Neural crest cell (in vitro differentiated cells): ENCODE measurements around the gene ITGBL1. TPM values are rescaled to one million over a fixed set of nuclear protein-coding genes. Genes with fewer than 3 reads are reported as not detected.
A peak's percentile ranks its signal among the peaks of the same experiment; 100 is the strongest.

ENCODE experiments used
- DNase-seq: peaks from one replicate; pipeline ENCODE4 v3.0.0; 2021; ENCODE audit warnings: low read depth, mixed read lengths, low spot score
- H3K27ac Mint-ChIP-seq: one replicate; pipeline ENCODE4 v1.8.0; 2021; ENCODE audit warnings: mild to moderate bottlenecking, mixed read lengths; ENCODE audit not compliant: unreplicated experiment
- H3K27me3 Mint-ChIP-seq: 2 replicates; pipeline ENCODE4 v1.8.0; 2021; ENCODE audit warnings: low read depth, mild to moderate bottlenecking, mixed read lengths
- H3K36me3 Mint-ChIP-seq: 2 replicates; pipeline ENCODE4 v1.8.0; 2021; ENCODE audit warnings: low read depth, mild to moderate bottlenecking, mixed read lengths
- H3K4me1 Mint-ChIP-seq: 2 replicates; pipeline ENCODE4 v1.8.0; 2021; ENCODE audit warnings: mixed read lengths
- H3K4me3 Mint-ChIP-seq: one replicate; pipeline ENCODE4 v1.8.0; 2021; ENCODE audit warnings: mild to moderate bottlenecking, mixed read lengths
- H3K9me3 Mint-ChIP-seq: 2 replicates; pipeline ENCODE4 v1.8.0; 2021; ENCODE audit warnings: mixed read lengths
- total RNA-seq: library from RNA; stranded (reverse); gene quantifications from 2 replicates; pipeline ENCODE4 v1.2.1, GENCODE V29; 2021
- TF ChIP-seq, protein P1 (sequence below): fragments of 200-600 bp; sonication (generic); conservative IDR thresholded peaks from 2 replicates; pipeline ENCODE4 v1.5.0; 2021; ENCODE audit warnings: antibody characterized with exemption, mild to moderate bottlenecking

ITGBL1 gene
- total RNA-seq, 1 donor from 2014 or later, result not detected

DNA sequence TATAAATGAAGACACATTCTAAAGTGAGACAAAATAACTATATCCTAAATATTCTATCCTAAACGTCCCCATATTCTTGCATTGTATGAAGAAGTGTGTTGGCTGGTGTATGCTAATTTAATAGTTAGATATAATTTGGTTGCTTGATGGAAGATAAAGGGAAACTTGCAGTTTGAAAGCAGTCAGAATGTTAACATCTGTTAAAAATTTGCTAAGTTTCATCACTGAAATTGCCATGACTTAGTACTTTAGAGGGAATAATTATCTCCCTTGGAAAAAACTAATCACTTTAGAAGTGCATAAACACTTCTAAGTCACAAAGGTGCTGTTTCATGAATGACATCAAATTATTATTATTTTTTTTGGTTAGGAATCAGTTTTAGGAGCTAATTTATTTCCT, 61.6 kb downstream of the ITGBL1 start:
- Mint-ChIP-seq H3K36me3 (no peaks in the 10 kb centered on the region), H3K4me1 (no peaks in the 10 kb centered on the region)

DNA sequence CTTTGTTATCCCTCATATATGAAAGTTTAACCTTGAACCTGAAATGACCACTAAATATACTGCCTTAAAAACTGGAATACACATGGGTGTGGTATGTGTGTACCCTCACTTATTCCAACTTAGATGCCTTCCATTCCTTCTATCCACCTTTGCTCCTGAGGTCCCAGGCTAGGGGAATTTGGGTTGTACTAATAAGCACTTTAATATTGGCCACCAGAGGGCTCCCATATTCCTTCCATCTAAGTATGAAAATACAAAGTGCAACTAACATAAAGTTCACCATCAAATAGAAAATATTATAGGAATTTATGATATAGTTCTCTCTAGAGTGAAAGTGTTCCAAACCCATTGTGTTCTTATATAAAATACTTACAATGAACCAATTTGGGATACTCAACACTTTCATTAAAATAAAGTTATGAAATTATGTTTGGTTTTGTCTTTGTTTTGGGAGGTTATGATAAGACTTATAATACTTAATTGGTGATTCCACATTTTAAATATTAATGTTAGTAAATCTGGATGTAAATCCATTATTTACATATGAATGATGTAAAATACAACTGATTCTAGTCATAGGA, 62.3 kb downstream of the ITGBL1 start:
- Mint-ChIP-seq H3K27me3 (no peaks in the 10 kb centered on the region), H3K9me3 (peaks cover 3% of the 10 kb centered on the region), H3K4me1 (no peaks in the 10 kb centered on the region), H3K27ac (no peak overlapping the region), H3K4me3 (no peak overlapping the region), H3K36me3 (no peaks in the 10 kb centered on the region)
- TF ChIP-seq, protein P1, sequence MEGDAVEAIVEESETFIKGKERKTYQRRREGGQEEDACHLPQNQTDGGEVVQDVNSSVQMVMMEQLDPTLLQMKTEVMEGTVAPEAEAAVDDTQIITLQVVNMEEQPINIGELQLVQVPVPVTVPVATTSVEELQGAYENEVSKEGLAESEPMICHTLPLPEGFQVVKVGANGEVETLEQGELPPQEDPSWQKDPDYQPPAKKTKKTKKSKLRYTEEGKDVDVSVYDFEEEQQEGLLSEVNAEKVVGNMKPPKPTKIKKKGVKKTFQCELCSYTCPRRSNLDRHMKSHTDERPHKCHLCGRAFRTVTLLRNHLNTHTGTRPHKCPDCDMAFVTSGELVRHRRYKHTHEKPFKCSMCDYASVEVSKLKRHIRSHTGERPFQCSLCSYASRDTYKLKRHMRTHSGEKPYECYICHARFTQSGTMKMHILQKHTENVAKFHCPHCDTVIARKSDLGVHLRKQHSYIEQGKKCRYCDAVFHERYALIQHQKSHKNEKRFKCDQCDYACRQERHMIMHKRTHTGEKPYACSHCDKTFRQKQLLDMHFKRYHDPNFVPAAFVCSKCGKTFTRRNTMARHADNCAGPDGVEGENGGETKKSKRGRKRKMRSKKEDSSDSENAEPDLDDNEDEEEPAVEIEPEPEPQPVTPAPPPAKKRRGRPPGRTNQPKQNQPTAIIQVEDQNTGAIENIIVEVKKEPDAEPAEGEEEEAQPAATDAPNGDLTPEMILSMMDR, result peak; percentile 83
- peak; percentile 6 for DNase-seq

More for the DNA sequence above, 61.6 kb downstream of the ITGBL1 start:
- no peak overlapping the region for H3K4me3 Mint-ChIP-seq
- TF ChIP-seq, protein P1, result no peak
- no peak for DNase-seq
- H3K9me3 Mint-ChIP-seq, result peaks cover 3% of the 10 kb centered on the region
- no peak overlapping the region for H3K27ac Mint-ChIP-seq
- H3K27me3 Mint-ChIP-seq, result no peaks in the 10 kb centered on the region

DNA sequence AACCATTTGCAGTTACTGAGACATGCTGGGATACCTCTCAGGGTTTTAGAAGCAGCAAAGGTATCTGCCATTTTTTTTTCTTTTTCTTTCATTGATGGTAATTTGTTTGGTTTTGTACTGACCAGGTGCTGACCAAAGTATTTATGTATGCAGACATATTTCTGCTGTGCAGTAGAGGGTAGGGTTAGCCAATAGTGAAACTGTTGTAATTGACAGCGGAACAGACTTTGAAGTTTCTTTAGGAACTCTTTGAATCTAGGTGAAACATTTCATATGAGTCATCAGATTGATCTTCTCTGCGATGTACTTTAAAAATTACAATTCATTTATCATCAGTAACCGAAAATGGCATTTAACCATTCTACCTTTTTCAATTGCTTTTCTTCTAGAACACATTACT, 63.0 kb downstream of the ITGBL1 start:
- TF ChIP-seq, protein P1, result no peak
- DNase-seq, result no peak
- Mint-ChIP-seq H3K4me3 (no peak overlapping the region), H3K4me1 (no peaks in the 10 kb centered on the region), H3K9me3 (no peaks in the 10 kb centered on the region), H3K27me3 (no peaks in the 10 kb centered on the region), H3K27ac (no peak overlapping the region), H3K36me3 (no peaks in the 10 kb centered on the region)

DNA sequence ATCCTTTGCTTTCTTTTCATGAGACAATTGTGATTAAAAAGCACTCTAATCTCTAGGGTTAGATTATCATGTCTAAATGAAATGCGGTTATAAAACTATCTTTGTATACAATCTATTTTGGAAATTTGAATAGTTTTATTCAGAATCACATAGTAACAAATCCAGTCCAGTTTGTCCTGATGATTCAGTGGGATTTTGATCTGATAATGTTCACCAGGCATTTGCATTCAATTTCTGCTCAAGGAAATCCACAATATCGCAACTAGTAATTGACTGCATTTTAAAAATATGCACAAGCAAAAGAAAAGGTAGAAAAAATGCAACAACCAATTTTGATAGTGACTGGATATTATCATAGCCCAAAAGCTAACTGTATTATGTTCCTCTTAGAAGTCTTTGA, 63.8 kb downstream of the ITGBL1 start:
- Mint-ChIP-seq H3K36me3 (no peaks in the 10 kb centered on the region), H3K9me3 (no peaks in the 10 kb centered on the region), H3K27ac (no peak overlapping the region), H3K4me1 (no peaks in the 10 kb centered on the region), H3K4me3 (no peak overlapping the region), H3K27me3 (no peaks in the 10 kb centered on the region)
- TF ChIP-seq, protein P1, result no peak
- no peak for DNase-seq

DNA sequence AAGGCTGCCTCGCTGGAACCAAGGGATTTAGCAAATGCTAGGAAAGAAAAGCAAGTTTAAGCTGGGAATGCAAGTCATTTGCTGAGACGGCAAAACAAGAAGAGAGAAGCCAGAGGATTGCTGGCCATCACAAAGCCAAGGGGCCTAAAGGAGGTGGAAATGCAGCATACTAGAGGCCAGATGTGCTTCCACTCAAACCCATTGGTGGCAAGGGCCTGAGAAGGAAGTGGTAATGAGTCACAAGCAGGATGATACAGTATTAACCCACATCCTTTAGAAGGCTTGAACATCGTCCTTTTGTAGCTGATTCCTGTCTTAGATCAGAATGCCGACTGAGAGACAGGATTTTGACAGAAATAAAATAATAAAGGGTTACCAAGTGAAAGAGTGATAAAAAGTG, 68.2 kb downstream of the ITGBL1 start:
- TF ChIP-seq, protein P1, result no peak
- Mint-ChIP-seq H3K4me1 (peaks cover 17% of the 10 kb centered on the region), H3K27me3 (no peaks in the 10 kb centered on the region), H3K4me3 (no peak overlapping the region), H3K27ac (no peak overlapping the region), H3K36me3 (no peaks in the 10 kb centered on the region), H3K9me3 (no peaks in the 10 kb centered on the region)
- no peak for DNase-seq
